ENCODE results near the gene HOXA9.

DNA sequence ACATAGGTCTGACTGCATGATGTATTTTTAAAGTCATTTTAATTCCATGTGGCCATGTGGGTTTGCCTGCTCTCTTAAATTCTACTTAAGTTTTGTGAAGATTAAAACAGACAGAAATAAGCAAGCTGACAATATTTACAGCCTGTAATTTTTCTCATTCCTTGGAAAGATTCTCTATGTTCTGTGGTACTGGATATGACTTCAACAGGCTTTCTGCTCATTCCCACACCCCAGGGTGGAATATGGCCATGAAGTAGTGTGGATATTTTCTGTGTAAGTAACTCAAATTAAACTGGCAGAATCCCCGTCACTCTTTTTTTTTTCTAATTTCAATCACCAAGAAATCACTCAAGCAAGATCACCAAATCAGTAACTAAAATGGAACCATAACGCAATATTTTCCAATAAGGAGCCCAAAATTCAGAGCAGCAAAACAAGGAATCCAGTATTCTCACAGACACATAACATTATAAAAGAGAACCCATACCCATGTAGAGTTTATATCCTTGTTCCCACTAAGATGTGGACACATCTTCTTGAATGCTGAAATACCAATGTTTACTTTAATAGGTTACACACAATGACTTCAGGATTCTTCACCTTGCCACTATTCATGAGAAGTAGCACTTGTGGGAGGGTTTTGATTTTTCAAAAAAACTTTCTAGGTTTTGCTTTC is 27.6 kb downstream of the HOXA9 start:
- TF ChIP-seq ESRRG (CRISPR knock-in tag; IDR thresholded peaks at IDR 0.05) (no peak), ARNTL (CRISPR knock-in tag; IDR thresholded peaks at IDR 0.05; ENCODE audit: borderline replicate concordance, low read depth) (no peak), ZNF565 (CRISPR knock-in tag; conservative IDR thresholded peaks at IDR 0.05; ENCODE audit: low read depth) (no peak), RARB (CRISPR knock-in tag; IDR thresholded peaks at IDR 0.05) (no peak), TOX (CRISPR knock-in tag; IDR thresholded peaks at IDR 0.05; ENCODE audit: borderline replicate concordance) (no peak), TCF4 (CRISPR knock-in tag; IDR thresholded peaks at IDR 0.05; ENCODE audit: borderline replicate concordance) (no peak), CSDC2 (CRISPR knock-in tag; IDR thresholded peaks at IDR 0.05) (no peak)
